IPS-NIHi7 (cell line): ENCODE data around the gene GRIK1.

Experiments
- DNase-seq: peaks from one replicate; pipeline ENCODE4 v3.0.0; 2012; ENCODE audit warnings: mixed read lengths; ENCODE audit errors: extremely low spot score

The GRIK1 gene

GRCh38 chr21:29643289-29643688, 296.5 kb downstream of the GRIK1 start:
- DNase-seq: no peak

- DNase-seq: no peak
Observed at GRCh38 chr21:29642551-29643245, 297.1 kb downstream of the GRIK1 start.

GRCh38 chr21:29641635-29642550, 297.9 kb downstream of the GRIK1 start:
- no peak for DNase-seq

- DNase-seq: no peak
Observed at GRCh38 chr21:29641001-29641634, 298.7 kb downstream of the GRIK1 start.

GRCh38 chr21:29640080-29640508, 299.7 kb downstream of the GRIK1 start:
- DNase-seq: no peak

GRCh38 chr21:29639366-29640079, 300.3 kb downstream of the GRIK1 start:
- DNase-seq: no peak

GRCh38 chr21:29638761-29639327, 301.0 kb downstream of the GRIK1 start:
- no peak for DNase-seq

- no peak for DNase-seq
Observed at GRCh38 chr21:29638138-29638537, 301.7 kb downstream of the GRIK1 start.

- DNase-seq: no peak
Observed at GRCh38 chr21:29637553-29637952, 302.2 kb downstream of the GRIK1 start.

- no peak for DNase-seq
Observed at GRCh38 chr21:29637134-29637533, 302.7 kb downstream of the GRIK1 start.

GRCh38 chr21:29634418-29634817, 305.4 kb downstream of the GRIK1 start:
- no peak for DNase-seq

GRCh38 chr21:29633756-29634155, 306.0 kb downstream of the GRIK1 start:
- DNase-seq: no peak

GRCh38 chr21:29630441-29630840, 309.4 kb downstream of the GRIK1 start:
- no peak for DNase-seq

- DNase-seq: no peak
Observed at GRCh38 chr21:29627905-29628304, 311.9 kb downstream of the GRIK1 start.

- no peak for DNase-seq
Observed at GRCh38 chr21:29626801-29627470, 312.9 kb downstream of the GRIK1 start.

- DNase-seq: no peak
Observed at GRCh38 chr21:29625990-29626389, 313.8 kb downstream of the GRIK1 start.

GRCh38 chr21:29624776-29625175, 315.0 kb downstream of the GRIK1 start:
- DNase-seq: no peak

- DNase-seq: no peak
Observed at GRCh38 chr21:29621525-29621924, 318.3 kb downstream of the GRIK1 start.

- DNase-seq: no peak
Observed at GRCh38 chr21:29616209-29616751, 323.5 kb downstream of the GRIK1 start.

- no peak for DNase-seq
Observed at GRCh38 chr21:29613877-29614276, 325.9 kb downstream of the GRIK1 start.

GRCh38 chr21:29613021-29613420, 326.8 kb downstream of the GRIK1 start:
- DNase-seq: no peak
